Parathyroid adenoma (tissue), 2 donors: ENCODE data around the gene LRRC8B.
A peak's percentile ranks its signal among the peaks of the same experiment; 100 is the strongest.

Experiments used
- H2AFZ ChIP-seq: fragments of 300-600 bp; sonication (generic); one replicate; pipeline ENCODE4 v1.7.0; 2017; ENCODE audit warnings: antibody characterized with exemption, mild to moderate bottlenecking
- H3K27ac ChIP-seq: fragments of 300-600 bp; sonication (generic); one replicate; pipeline ENCODE4 v1.7.0; 2017
- H3K27me3 ChIP-seq: fragments of 300-600 bp; sonication (generic); one replicate; pipeline ENCODE4 v1.7.0; 2017; ENCODE audit warnings: low read length; ENCODE audit not compliant: control insufficient read depth, insufficient read depth
- H3K36me3 ChIP-seq: fragments of 300-600 bp; sonication (generic); one replicate; pipeline ENCODE4 v1.7.0; 2017; ENCODE audit warnings: low read length; ENCODE audit not compliant: control insufficient read depth, insufficient read depth
- H3K4me1 ChIP-seq: fragments of 300-600 bp; sonication (generic); one replicate; pipeline ENCODE4 v1.7.0; 2017; ENCODE audit warnings: control low read depth
- H3K4me2 ChIP-seq: fragments of 300-600 bp; sonication (generic); one replicate; pipeline ENCODE4 v1.7.0; 2017; ENCODE audit warnings: low read length
- H3K4me3 ChIP-seq: fragments of 300-600 bp; sonication (generic); one replicate; pipeline ENCODE4 v1.7.0; 2017; ENCODE audit warnings: low read depth, low read length
- H3K79me2 ChIP-seq: fragments of 300-600 bp; sonication (generic); one replicate; pipeline ENCODE4 v1.7.0; 2017; ENCODE audit warnings: control low read depth
- H3K9ac ChIP-seq: fragments of 300-600 bp; sonication (generic); one replicate; pipeline ENCODE4 v1.7.0; 2017; ENCODE audit warnings: mild to moderate bottlenecking
- H3K9me3 ChIP-seq: fragments of 300-600 bp; sonication (generic); one replicate; pipeline ENCODE4 v1.7.0; 2017; ENCODE audit warnings: low read length; ENCODE audit not compliant: control insufficient read depth
- CTCF ChIP-seq: fragments of 300-600 bp; sonication (generic); IDR thresholded peaks from one replicate; pipeline ENCODE4 v1.7.0; 2017; ENCODE audit warnings: antibody characterized with exemption, mild to moderate bottlenecking
- donor health status: primary hyperparathyroidism.

Gene LRRC8B

GRCh38 chr1:89550995-89551394, 26.4 kb downstream of the LRRC8B start:
- Histone ChIP-seq H3K79me2 (no peaks in the 10 kb centered on the region), H3K9me3 (no peaks in the 10 kb centered on the region), H2AFZ (no peak overlapping the region), H3K27me3 (no peaks in the 10 kb centered on the region), H3K4me3 (no peak overlapping the region), H3K27ac (no peak overlapping the region), H3K36me3 (no peaks in the 10 kb centered on the region), H3K4me2 (no peak overlapping the region), H3K4me1 (peaks cover 2% of the 10 kb centered on the region), H3K9ac (no peak overlapping the region)
- TF ChIP-seq CTCF = no peak

GRCh38 chr1:89552471-89553081, 27.9 kb downstream of the LRRC8B start:
- Histone ChIP-seq H2AFZ (peak overlapping the region; percentile 22), H3K9ac (no peak overlapping the region), H3K79me2 (no peaks in the 10 kb centered on the region), H3K4me3 (no peak overlapping the region), H3K4me2 (no peak overlapping the region), H3K27me3 (no peaks in the 10 kb centered on the region), H3K4me1 (peaks cover 2% of the 10 kb centered on the region), H3K9me3 (no peaks in the 10 kb centered on the region), H3K36me3 (no peaks in the 10 kb centered on the region), H3K27ac (no peak overlapping the region)
- TF ChIP-seq CTCF = no peak

GRCh38 chr1:89553157-89553556, 28.5 kb downstream of the LRRC8B start:
- H3K36me3 ChIP-seq = no peaks in the 10 kb centered on the region
- no peaks in the 10 kb centered on the region for H3K27me3 ChIP-seq
- H3K9ac ChIP-seq = no peak overlapping the region
- TF ChIP-seq CTCF = no peak
- H2AFZ ChIP-seq = no peak overlapping the region
- no peaks in the 10 kb centered on the region for H3K79me2 ChIP-seq
- no peak overlapping the region for H3K27ac ChIP-seq
- H3K9me3 ChIP-seq = no peaks in the 10 kb centered on the region
- H3K4me1 ChIP-seq = peaks cover 2% of the 10 kb centered on the region
- no peak overlapping the region for H3K4me2 ChIP-seq
- H3K4me3 ChIP-seq = no peak overlapping the region

- Histone ChIP-seq H3K4me3 (no peak overlapping the region), H3K4me1 (no peaks in the 10 kb centered on the region), H3K27ac (no peak overlapping the region), H3K9me3 (no peaks in the 10 kb centered on the region), H3K36me3 (no peaks in the 10 kb centered on the region), H3K27me3 (no peaks in the 10 kb centered on the region), H3K9ac (no peak overlapping the region), H3K79me2 (peaks cover 2% of the 10 kb centered on the region), H3K4me2 (no peak overlapping the region), H2AFZ (no peak overlapping the region)
- TF ChIP-seq CTCF = no peak
Observed at GRCh38 chr1:89555550-89555949, 30.9 kb downstream of the LRRC8B start.

GRCh38 chr1:89556726-89557444, 32.3 kb downstream of the LRRC8B start:
- Histone ChIP-seq H3K9ac (no peak overlapping the region), H3K36me3 (no peaks in the 10 kb centered on the region), H3K27me3 (no peaks in the 10 kb centered on the region), H3K79me2 (peaks cover 2% of the 10 kb centered on the region), H3K4me2 (no peak overlapping the region), H3K27ac (no peak overlapping the region), H3K4me3 (no peak overlapping the region), H2AFZ (no peak overlapping the region), H3K4me1 (no peaks in the 10 kb centered on the region), H3K9me3 (no peaks in the 10 kb centered on the region)
- TF ChIP-seq CTCF = no peak
